Limb (tissue), 2 donors: Measurements from ENCODE around the gene CBX8.

Experiments used
- DNase-seq, 2 donors: peaks; one replicate each; pipeline ENCODE4 v3.0.0-alpha.2; 2016; ENCODE audit errors: extremely low spot score in 2 of 2

The CBX8 gene

DNA sequence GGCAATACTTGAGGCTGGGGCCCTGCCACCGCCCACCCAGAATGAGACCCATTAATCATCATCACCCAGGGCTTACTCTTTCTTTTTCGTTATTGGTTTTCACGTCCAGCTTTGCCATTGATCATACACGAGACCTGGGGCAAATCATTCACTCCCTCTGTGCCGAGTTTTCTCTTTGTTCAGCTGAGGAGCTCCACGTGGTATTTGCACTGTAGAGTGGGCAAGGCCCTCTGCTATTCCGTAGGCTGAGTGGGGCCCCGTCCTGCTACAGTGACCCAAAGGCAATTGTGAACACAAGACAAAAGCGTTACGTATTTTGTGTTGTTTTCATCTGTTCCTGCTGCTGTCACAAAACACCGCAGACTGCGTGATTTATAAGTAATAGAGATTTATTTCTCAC, 42.5 kb downstream of the CBX8 start:
- DNase-seq: no peak

DNA sequence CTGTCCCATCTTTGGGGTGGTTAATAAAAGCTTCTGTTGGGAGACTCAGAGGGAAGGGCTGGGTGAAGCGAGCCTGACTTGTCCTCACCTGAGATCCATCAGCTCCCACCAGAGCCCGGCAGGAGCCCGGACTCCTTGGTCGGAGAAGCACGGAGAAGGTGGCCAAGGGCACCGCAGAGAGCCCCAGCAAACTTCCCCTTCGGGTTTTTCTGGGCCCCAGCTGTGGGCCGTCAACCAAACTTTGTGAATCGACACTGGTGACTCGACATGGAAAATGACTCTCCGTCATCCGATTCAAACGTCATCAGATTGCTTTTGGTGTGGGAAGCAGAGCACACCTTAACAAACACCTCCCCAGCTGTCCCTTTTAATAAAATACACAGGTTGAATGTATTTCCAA, 44.7 kb downstream of the CBX8 start:
- no peak for DNase-seq

DNA sequence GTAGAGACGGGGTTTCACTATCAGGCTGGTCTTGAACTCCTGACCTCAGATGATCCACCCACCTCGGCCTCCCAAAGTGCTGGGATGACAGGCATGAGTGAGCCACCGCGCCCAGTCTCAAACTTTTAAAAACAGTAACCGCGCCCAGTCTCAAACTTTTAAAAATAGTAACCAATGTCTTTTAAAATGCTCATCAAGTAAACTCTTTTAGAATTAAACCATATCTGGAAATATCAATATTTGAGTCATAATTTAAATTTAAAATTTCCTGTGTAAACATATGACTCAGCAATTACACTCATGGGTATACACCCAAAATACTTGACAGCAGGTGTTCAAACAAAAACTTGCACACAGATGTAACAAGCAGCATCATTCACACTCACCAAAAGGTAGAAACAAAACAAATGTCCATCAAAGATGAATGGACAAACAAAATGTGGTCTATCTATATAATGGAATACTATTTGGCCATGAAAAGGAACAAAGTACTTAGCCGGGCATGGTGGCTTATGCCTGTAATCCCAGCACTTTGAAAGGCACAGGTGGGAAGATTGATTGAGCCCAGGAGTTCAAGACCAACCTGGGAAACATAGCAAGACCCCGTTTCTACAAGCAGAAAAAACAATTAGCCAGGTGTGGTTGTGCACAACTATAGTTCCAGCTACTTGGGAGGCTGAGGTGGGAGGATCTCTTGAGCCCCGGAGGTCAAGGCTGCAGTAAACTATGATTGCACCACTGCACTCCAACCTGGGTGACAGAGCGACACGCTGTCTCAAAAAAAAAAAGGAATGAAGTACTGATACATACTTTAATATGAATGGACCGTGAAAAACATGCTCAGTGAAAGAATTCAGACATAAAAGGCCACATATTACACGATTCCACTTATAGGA, 46.0 kb downstream of the CBX8 start:
- DNase-seq: no peak

- no peak for DNase-seq
Observed at GRCh38 chr17:79749958-79750357, 46.9 kb downstream of the CBX8 start.

DNA sequence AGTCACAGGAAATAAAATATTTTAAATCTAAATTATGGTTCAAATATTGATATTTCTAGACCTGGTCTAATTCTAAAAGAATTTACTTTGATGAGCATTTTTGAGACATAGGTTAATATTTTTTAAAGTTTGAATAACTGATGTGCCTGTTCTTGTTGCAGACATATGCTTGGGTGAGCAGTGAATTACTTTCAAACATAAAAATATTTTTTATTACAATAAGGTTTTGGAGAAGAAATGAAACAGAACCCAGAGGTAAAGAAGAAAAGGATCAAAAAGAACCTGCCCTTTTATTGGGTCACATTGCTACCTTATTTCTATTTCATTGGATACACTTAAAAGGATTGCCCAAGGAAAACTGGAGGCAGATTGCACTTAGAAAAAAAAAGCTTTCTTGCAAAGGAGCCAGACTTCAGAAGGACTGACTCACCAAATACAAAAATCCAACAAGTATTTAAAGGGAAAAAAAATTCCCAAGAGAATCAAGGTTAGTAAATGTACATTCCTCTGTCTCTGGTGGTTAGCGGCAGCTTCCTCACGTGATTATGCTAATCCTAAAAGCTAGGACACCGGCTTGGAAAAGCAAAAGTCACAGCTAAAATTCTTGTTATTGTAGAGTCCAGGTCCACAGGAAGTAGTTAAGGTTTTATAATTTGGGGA, 47.6 kb downstream of the CBX8 start:
- no peak for DNase-seq

DNA sequence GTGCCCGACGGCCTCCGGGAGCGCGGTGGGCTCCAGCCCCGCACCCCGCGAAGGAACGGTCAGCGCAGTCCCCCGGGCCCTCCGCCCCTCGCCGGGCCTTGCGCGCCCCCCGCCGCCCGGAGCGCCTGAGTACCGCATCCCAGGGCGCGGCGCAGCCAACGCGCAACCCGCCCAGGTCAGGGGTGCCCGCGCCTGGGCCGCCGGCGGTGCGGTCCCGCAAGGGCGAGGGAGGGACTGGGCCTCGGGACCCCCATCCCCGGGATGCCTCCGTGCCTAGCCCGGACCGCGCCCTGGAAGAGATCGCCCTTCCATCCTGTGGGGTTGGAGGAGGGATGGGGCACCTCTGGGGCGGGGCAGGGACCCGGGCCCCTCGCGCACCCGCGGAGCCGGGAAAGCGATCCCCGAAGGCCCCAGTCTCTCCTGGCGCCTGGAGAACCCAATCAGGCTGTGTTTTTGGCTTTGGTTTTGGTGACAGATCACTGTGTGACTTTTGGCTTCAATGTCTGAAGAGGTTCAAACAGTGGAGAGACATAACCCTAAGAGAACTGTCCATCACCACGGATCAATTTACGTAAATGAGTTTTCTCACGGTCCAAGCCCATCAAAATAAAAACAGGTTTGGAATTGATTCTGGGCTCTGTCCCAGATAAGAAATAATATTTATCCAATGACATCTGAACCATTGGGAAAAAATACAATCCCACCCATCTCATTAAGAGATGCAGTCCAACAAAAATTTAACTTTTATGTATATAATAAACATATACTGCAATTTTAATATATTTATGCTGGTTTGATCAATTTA, 48.4 kb downstream of the CBX8 start:
- no peak for DNase-seq

GRCh38 chr17:79747508-79748294, 49.2 kb downstream of the CBX8 start:
- peak in 1 of 2 donors; percentile 76 for DNase-seq

- no peak for DNase-seq
Observed at GRCh38 chr17:79746889-79747507, 49.9 kb downstream of the CBX8 start.

DNA sequence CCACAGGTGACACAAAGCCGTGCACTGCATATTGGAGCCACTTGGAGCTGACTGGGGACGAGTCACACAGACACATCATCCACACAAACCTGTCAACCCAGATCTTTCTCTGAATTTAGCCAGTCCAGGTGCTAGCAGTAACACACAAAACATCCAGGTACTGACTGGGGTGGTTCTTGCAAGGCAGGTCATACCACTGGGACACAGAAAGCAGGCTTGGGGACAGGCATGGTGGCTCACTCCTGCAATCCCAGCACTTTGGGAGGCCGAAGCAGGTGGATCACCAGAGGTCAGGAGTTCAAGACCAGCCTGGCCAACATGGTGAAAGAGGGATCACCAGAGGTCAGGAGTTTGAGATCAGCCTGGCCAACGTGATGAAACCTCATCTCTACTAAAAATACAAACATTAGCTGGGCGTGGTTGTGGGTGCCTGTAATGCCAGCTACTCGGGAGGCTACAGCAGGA, 51.2 kb downstream of the CBX8 start:
- no peak for DNase-seq

DNA sequence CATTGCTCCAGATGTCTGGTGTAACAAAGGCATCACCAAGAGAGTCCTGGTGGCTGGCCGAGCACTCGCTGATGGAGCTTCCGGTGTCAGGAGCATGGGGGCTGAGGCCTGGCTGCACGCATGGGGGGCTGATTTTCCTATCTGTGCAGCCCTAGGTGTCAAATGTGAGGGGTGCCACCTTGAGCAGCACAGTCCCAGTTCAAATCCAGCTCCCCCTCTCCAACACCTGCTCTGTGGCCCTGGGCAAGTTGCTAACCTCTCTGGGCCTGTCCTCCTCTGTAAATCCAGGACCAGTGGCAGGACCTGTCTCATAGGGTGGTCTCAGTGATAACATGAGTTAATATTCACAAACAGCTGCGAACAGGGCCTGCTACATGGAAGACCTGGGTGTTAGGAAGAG, 53.3 kb downstream of the CBX8 start:
- no peak for DNase-seq

DNA sequence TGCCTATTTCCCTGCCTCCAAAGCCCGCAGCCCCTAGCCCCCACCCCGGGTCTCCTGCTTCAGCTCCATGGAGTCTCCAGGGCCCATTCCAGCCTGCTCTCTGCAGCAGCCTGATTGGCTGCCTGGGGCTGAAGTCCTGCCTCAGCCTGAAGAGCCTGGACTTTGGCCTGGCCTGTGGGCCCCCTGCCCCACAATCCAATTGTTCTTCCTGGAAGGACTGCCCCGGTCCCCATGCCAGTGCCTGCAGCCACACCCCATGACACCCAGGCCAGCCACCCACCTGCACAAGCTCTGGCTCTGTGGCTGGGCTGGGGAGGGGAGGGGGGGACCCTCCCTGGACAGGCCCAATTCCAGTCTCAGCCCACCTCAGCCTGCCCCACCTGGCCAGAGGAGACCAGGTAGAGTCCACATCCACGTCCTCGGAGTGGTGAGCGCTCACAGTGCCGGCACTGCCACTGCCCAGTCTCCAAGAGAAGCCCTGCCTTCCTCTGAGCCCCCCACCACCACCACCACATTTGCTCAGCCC, 53.9 kb downstream of the CBX8 start:
- no peak for DNase-seq

DNA sequence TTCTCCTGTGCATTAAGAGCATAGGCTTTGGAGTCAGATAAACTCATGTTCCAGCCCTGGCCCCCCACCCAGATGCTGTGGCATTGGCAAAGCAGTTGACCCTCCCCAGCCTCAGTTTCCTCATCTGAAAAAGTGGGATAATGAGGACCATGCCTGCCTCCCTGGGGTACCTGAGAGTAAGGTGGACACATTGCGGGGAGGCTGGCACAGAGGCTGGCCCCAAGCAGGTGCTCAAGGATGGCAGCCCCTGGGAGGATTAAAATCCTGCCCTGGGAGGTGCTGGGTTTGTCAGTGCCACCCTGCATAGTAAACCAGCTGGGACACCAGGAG, 54.3 kb downstream of the CBX8 start:
- DNase-seq: no peak
